ENCODE data around the gene FPGS.
"Not testable (repeated sequence)": the region's sequence is repeated elsewhere in the genome, so short reads cannot be mapped to it uniquely, and the experiment has no call there.

- TF ChIP-seq CTCF (optimal IDR thresholded peaks at IDR 0.05 in 1 of 3, IDR thresholded peaks at IDR 0.05 in 1 of 3, conservative IDR thresholded peaks at IDR 0.05 in 1 of 3; ENCODE audit: extremely low read depth in 1 of 3, insufficient read depth in 2 of 3, low read length in 3 of 3); EZH2 (IDR thresholded peaks at IDR 0.05; ENCODE audit: low read length): not testable (repeated sequence)
Observed at GRCh38 chr9:127780909-127781308, 21.8 kb upstream of the FPGS start.
